Neuron (in vitro differentiated cells): ENCODE measurements around the gene EXOC6B.

Experiments used
- H2AFZ ChIP-seq: one replicate; pipeline ENCODE4 v1.6.1; 2013; ENCODE audit warnings: low read depth, mild to moderate bottlenecking, inconsistent platforms, low read length, moderate library complexity
- H3K27me3 ChIP-seq: one replicate; pipeline ENCODE4 v1.6.1; 2013; ENCODE audit warnings: low read length; ENCODE audit not compliant: insufficient read depth
- H3K36me3 ChIP-seq: one replicate; pipeline ENCODE4 v1.6.1; 2013; ENCODE audit warnings: low read length; ENCODE audit not compliant: insufficient read depth
- H3K4me1 ChIP-seq: one replicate; pipeline ENCODE4 v1.6.1; 2013; ENCODE audit warnings: low read length; ENCODE audit not compliant: insufficient read depth
- H3K4me3 ChIP-seq: 2 replicates; pipeline ENCODE4 v1.5.1; 2013; ENCODE audit warnings: mild to moderate bottlenecking, low read length, moderate library complexity
- H3K9me3 ChIP-seq: one replicate; pipeline ENCODE4 v1.6.1; 2013; ENCODE audit warnings: low read length

EXOC6B gene

DNA sequence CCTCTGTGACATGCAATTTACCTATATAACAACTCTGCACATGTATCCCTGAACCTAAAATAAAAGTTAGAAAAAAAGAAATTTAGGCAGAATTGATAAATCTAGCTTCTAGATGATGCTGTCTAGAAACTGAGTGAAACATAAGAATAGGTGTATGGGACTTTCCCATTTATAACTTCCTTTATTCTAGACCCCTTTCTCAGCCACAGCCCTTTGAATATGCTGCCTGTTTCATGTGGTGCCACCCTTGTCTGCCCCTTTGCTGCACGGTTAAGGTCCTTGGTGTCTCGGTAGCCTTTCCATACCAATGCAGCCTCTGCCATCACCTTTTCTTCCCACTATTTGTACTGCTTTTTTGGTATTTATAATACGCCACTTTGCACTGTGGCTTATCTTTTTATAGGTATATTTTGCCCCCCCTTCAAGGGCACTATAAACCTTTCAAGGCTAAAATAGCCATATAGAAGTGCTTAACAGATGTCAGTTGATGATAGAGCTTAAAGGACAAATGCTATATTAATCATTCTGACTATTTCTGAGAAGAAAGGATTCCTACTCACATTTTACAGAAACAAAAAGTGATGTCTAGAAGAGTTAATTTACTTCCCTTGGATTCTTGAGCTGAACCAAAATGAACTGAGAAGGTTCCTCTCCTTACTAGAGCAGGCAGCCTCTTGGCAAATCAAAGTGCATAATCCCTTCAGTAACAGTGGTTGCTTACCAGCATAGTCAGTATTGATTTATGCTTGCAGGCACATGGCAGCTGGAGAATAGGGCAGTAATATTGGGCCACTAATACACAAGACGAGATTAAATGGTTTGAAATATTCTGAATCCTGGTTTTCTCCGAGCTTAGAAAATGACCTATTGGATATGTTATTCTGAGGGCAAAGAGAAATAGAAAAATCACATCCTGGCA is 590.1 kb downstream of the EXOC6B start:
- H3K9me3 ChIP-seq: no peaks in the 10 kb centered on the region
- H2AFZ ChIP-seq: no peak overlapping the region
- H3K4me3 ChIP-seq: no peak overlapping the region
- no peaks in the 10 kb centered on the region for H3K27me3 ChIP-seq
- H3K4me1 ChIP-seq: no peaks in the 10 kb centered on the region
- H3K36me3 ChIP-seq: no peaks in the 10 kb centered on the region

DNA sequence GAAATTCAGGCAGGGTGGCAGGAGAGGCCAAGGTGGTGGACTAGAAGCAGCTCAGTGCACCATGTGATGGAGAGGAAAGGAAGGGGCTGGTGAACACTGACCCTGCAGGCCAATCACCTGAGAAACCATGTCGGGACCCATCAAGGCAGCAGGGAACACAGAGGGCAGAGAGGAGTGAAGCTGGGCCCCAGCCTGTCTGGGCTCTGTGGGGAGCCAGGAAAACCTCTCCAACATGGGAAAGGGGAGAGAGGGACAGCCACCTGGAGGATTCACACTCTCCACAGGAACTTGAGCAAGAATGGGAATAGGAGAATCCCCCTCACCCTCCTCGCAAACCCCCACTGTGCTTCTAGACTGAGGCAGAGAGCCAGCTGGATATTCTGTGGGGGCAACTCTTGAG is 592.6 kb downstream of the EXOC6B start:
- Histone ChIP-seq H2AFZ (no peak overlapping the region), H3K4me1 (no peaks in the 10 kb centered on the region), H3K4me3 (no peak overlapping the region), H3K36me3 (no peaks in the 10 kb centered on the region), H3K9me3 (no peaks in the 10 kb centered on the region), H3K27me3 (no peaks in the 10 kb centered on the region)

- Histone ChIP-seq H3K4me1 (no peaks in the 10 kb centered on the region), H3K27me3 (no peaks in the 10 kb centered on the region), H3K9me3 (no peaks in the 10 kb centered on the region), H2AFZ (no peak overlapping the region), H3K36me3 (no peaks in the 10 kb centered on the region), H3K4me3 (no peak overlapping the region)
Observed at GRCh38 chr2:72222829-72223564, 602.8 kb downstream of the EXOC6B start.

- Histone ChIP-seq H3K4me3 (no peak overlapping the region), H2AFZ (no peak overlapping the region), H3K27me3 (no peaks in the 10 kb centered on the region), H3K9me3 (no peaks in the 10 kb centered on the region), H3K4me1 (no peaks in the 10 kb centered on the region), H3K36me3 (no peaks in the 10 kb centered on the region)
Observed at GRCh38 chr2:72220170-72220569, 605.7 kb downstream of the EXOC6B start.

- Histone ChIP-seq H3K4me3 (no peak overlapping the region), H3K9me3 (no peaks in the 10 kb centered on the region), H3K4me1 (no peaks in the 10 kb centered on the region), H3K36me3 (no peaks in the 10 kb centered on the region), H3K27me3 (no peaks in the 10 kb centered on the region), H2AFZ (no peak overlapping the region)
Observed at GRCh38 chr2:72214429-72215143, 611.2 kb downstream of the EXOC6B start.

- Histone ChIP-seq H3K4me3 (no peak overlapping the region), H3K9me3 (no peaks in the 10 kb centered on the region), H3K4me1 (no peaks in the 10 kb centered on the region), H3K36me3 (no peaks in the 10 kb centered on the region), H3K27me3 (no peaks in the 10 kb centered on the region), H2AFZ (no peak overlapping the region)
Observed at GRCh38 chr2:72212486-72212855, 613.4 kb downstream of the EXOC6B start.

GRCh38 chr2:72211777-72212485 is 613.9 kb downstream of the EXOC6B start:
- H2AFZ ChIP-seq: no peak overlapping the region
- no peak overlapping the region for H3K4me3 ChIP-seq
- H3K4me1 ChIP-seq: no peaks in the 10 kb centered on the region
- H3K9me3 ChIP-seq: no peaks in the 10 kb centered on the region
- H3K27me3 ChIP-seq: no peaks in the 10 kb centered on the region
- H3K36me3 ChIP-seq: no peaks in the 10 kb centered on the region

- Histone ChIP-seq H2AFZ (no peak overlapping the region), H3K27me3 (no peaks in the 10 kb centered on the region), H3K4me3 (no peak overlapping the region), H3K36me3 (no peaks in the 10 kb centered on the region), H3K4me1 (no peaks in the 10 kb centered on the region), H3K9me3 (no peaks in the 10 kb centered on the region)
Observed at GRCh38 chr2:72211350-72211749, 614.5 kb downstream of the EXOC6B start.

- Histone ChIP-seq H3K4me1 (no peaks in the 10 kb centered on the region), H3K4me3 (no peak overlapping the region), H2AFZ (no peak overlapping the region), H3K27me3 (no peaks in the 10 kb centered on the region), H3K36me3 (no peaks in the 10 kb centered on the region), H3K9me3 (no peaks in the 10 kb centered on the region)
Observed at GRCh38 chr2:72210470-72210869, 615.4 kb downstream of the EXOC6B start.

GRCh38 chr2:72208225-72208624 is 617.6 kb downstream of the EXOC6B start:
- H3K4me3 ChIP-seq: no peak overlapping the region
- H3K4me1 ChIP-seq: no peaks in the 10 kb centered on the region
- H3K36me3 ChIP-seq: no peaks in the 10 kb centered on the region
- H3K27me3 ChIP-seq: no peaks in the 10 kb centered on the region
- no peaks in the 10 kb centered on the region for H3K9me3 ChIP-seq
- no peak overlapping the region for H2AFZ ChIP-seq

GRCh38 chr2:72207334-72207733 is 618.5 kb downstream of the EXOC6B start:
- no peak overlapping the region for H3K4me3 ChIP-seq

DNA sequence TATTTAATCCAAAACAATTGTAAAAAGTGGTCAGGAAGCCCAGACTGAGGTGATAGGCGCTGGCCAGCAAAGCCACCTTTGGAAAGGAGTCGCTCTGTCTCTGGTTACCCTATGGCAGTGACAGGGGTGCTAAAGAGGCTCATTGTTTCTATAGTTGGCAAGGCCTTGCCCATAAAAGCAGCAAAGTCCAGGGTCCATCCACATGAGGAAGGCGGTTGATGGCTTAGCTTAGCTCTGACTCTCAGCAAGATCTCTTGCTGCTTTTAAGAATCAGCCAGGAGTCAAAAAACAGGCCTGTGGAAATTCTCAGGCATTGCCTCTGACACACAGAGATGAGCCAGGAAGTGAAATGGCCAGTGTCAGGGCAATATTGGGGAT is 620.3 kb downstream of the EXOC6B start:
- Histone ChIP-seq H3K9me3 (no peaks in the 10 kb centered on the region), H3K4me3 (no peak overlapping the region), H3K36me3 (no peaks in the 10 kb centered on the region), H3K4me1 (no peaks in the 10 kb centered on the region), H3K27me3 (no peaks in the 10 kb centered on the region), H2AFZ (no peak overlapping the region)

More at GRCh38 chr2:72207334-72207733, 618.5 kb downstream of the EXOC6B start:
- H3K4me1 ChIP-seq: no peaks in the 10 kb centered on the region
- H3K27me3 ChIP-seq: no peaks in the 10 kb centered on the region
- H3K36me3 ChIP-seq: no peaks in the 10 kb centered on the region
- H2AFZ ChIP-seq: no peak overlapping the region
- H3K9me3 ChIP-seq: no peaks in the 10 kb centered on the region
